MM.1S (cell line): ENCODE results near the gene SHROOM3.

Experiments
- CTCF ChIP-seq: fragments of 300-600 bp; sonication (generic); IDR thresholded peaks from 2 replicates; pipeline ENCODE4 v1.5.1; 2016; ENCODE audit warnings: antibody characterized with exemption, low read length, mixed read lengths
- EZH2 ChIP-seq: fragments of 300-600 bp; sonication (generic); optimal IDR thresholded peaks from 2 replicates; pipeline ENCODE3; 2017; ENCODE audit warnings: low read depth, mild to moderate bottlenecking, antibody characterized with exemption, low read length, mixed read lengths

DNA sequence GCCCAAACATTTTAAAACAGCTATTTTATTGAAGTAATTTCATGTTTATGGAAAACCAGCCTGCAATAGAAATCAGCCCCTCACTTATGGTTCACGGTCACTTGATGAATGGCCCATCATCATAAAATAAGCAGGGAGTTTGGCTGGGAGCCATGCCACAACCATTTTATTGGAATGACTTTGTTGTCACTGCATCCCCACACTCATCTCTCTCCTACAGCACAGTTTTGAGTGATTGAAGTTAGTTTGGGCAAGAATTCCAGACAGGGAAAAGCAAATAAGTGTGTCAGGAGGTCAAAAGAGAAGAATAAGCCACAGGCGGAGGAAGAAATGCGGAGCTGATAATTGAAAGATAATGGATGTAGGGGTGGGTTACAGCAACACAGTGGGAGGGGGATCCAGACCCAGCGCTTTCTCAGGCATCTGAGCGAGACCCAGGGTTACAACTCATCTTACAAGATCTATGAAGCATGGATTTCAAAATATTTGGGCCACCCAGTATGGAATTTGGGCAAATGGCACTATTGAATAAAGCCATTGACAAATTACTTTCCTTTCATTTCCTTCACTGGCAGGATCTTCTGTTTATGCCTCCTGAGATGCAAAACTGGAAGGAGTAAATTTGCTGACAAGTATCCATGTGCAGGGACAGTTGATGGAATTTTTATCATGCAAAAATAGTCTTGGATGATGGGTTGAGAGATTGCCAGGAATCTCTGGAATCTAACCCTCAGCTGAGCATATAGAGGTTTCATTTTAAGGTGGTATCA, 100.8 kb downstream of the SHROOM3 start:
- TF ChIP-seq CTCF (no peak), EZH2 (no peak)
